NCI-H146 (cell line): ENCODE results near the gene EHMT2.
"Not testable (repeated sequence)": the region's sequence is repeated elsewhere in the genome, so short reads cannot be mapped to it uniquely, and the experiment has no call there.

Experiments used
- DNase-seq: peaks from one replicate; lab custom pipeline; 2025; lab: John Stamatoyannopoulos, UW

EHMT2 gene

DNA sequence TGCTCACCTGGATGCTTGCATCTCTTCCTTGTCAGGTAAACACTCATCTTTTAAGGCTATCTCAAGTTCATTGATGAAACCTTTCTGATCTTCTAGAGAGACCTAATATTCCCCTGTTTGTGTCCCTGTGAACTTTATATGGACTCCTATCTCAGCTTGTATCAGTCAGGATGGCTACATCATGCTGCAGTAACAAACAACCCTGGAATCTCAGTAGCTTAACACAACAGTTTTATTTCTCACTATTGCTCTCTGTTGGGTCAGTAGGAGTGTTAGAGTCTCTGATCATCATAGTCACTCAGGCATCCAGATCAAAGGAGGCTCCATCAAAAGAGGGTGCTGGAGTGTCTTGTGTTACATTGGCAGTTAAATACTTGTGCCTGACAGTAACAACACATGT is 17.9 kb upstream of the EHMT2 start:
- no peak for DNase-seq

DNA sequence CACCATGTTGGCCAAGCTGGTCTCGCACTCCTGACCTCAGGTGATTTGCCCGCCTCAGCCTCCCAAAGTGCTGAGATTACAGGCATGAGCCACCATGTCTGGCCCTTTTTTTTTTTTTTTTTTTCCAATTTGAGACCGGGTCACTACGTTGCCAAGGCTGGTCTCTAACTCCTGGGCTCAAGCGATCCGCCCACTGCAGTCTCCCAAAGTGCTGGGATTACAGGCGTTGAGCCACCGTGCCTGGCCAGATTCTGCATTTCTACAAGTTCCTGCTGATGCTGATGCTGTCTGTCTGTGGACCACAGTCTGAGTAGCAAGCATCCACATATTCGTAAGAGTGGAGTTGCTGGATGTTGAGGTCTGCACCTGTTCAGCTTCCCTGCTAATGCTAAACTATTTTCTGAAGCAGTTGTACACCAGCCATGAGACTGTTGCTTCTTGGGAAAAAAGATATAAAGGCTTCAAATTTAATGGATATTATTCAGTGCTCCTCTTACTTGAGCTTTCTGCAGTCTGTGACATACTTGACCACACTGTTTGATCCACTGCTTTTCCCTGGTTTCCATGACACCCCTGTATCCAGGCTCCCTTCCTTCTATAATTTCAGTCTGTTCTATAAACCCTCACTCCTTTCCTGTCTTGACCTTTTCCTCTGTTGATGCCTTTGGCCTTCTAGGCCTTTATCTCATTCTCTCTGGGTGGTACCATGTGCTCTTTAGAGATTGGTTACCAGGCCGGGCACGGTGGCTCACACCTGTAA is 14.5 kb upstream of the EHMT2 start:
- no peak for DNase-seq

DNA sequence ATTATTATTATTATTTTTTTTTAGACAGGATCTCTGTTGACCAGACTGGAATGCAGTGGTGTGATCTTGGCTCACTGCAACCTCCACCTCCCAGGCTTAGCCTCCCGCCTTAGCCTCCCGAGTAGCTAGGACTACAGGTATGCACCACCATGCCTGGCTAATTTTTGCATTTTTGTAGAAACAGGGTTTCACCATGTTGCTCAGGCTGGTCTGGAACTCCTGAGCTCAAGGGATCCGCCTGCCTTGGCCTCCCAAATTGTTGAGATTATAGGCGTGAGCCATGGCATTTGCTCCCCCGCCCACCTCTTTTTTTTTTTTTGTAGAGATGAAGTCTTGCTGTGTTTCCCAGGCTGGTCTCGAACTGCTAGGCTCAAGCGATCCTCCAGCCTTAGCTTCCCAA is 11.8 kb upstream of the EHMT2 start:
- not testable (repeated sequence) for DNase-seq

DNA sequence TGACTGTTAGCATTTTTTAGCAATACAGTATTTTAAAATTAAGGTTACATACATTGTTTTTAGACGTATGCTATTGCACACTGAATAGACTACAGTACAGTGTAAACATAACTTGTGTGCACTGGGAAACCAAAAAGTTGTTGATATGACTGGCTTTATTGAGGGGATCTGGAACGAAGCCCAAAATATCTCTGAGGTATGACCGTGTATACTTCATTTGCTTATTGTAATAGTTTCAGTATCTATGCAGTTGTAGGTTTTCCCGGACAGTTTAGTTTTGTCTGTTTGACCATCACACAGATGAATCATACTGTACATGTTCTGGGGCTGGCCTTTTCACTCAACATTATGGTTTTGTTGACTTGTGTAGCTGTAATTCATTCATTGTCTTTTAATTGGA is 11.3 kb upstream of the EHMT2 start:
- DNase-seq = no peak

DNA sequence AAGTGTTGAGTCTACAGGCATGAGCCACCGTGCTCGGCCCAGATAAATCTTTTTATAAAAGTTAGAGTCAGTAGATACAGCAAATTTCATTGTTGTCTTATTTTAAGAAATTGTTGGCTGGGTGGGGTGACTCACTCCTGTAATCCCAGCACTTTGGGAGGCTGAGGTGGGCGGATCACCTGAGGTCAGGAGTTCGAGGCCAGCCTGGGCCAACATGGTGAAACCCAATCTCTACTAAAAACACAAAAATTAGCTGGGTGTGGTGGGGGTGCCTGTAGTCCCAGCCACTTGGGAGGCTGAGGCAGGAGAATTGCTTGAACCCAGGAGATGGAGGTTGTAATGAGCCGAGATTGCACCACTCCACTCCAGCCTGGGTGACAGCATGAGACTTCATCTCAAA is 10.8 kb upstream of the EHMT2 start:
- DNase-seq = not testable (repeated sequence)

DNA sequence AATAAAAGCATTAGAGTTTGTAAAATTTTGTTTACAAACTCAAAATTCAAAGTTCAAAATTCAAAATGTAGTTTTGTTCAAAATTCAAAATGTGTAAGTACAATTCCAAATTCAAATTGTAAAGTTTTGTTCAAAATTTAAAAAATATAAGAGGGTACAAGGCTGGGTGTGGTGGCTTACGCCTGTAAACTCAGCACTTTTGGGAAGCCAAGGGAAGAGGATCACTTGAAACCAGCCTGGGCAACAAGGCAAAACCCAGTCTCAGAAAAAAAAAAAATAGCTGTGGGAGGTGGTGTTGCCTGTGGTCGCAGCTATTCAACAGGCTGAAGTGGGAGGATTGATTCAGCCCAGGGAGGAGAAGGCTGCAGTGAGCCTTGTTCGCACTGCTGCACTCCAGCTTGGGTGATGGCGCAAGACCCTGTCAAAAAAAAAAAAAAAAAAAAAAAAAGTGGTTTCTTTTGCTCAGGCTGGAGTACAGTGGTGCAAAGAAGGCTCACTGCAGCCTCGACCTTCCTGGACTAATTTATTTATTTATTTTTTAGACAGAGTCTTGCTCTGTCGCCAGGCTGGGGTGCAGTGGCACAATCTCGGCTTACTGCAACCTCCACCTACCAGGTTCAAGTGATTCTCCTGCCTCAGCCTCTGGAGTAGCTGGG is 9.8 kb upstream of the EHMT2 start:
- no peak for DNase-seq

DNA sequence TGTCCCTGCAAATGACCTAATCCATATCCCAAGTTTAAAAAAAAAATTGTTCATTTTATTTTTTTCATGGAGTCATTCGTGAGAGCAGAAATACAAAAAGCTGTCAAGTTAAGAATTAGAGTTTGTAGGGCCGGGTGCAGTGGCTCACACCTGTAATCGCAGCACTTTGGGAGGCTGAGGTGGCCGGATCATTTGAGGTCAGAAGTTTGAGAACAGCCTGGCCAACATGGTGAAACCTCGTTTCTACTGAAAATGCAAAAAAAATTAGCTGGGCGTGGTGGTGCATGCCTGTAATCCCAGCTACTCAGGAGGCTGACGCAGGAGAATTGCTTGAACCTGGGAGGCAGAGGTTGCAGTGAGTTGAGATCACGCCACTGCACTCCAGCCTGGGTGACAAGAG is 9.2 kb upstream of the EHMT2 start:
- not testable (repeated sequence) for DNase-seq

DNA sequence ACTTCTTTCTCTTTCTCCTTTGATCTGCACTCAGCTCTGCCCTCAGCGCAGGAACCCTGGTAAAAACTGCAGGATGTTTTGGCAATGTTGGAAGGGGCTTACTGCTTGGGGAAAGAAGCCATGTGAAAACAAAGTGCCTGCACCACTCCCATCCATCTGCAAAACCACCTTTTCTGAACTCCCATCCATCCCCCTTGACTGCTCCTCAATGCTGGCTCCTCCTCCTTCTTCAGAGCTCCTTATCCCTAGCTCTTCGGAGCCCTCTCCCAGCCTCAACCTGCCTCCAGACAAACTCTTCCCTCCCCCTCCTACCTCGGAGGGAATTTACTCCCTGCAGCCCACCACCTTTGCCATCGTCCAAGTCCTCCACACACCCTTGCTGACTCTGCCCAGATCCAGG is 8.6 kb upstream of the EHMT2 start:
- DNase-seq = no peak

DNA sequence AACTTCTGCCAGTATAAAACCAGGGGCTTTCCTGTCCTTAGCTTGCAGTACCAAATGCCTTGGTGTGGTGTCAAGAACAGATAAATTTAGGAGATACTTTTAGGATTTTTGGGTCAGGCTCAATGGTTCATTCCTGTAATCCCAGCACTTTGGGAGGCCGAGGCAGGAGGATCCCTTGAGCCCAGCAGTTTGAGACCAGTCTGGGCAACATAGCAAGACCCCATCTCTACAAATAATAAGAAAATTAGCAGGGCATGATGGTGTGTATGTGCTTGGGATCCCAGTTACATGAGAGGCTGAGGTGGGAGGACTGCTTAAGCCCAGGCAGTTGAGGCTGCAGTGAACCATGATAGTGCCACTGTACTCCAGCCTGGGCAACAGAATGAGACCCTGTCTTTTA is 7.5 kb upstream of the EHMT2 start:
- DNase-seq = no peak

DNA sequence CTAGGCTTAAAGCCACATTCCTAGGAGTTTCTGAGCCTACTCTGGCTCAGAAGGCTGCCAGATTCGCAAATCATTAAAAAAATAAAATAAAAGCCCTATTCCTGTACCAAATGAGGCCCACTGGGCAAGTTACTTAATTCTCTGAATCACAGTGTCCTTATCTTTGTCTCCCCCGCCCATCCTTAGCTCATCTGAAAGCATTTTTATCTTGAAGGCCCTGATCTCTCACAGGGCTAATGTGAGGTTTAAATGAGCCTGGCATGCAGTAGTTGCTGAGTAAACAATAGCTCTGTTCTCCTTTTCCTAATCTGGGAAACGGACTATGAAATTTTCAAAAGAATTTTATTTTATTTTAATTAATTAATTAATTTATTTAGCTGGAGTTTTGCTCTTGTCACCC is 6.5 kb upstream of the EHMT2 start:
- DNase-seq = no peak

DNA sequence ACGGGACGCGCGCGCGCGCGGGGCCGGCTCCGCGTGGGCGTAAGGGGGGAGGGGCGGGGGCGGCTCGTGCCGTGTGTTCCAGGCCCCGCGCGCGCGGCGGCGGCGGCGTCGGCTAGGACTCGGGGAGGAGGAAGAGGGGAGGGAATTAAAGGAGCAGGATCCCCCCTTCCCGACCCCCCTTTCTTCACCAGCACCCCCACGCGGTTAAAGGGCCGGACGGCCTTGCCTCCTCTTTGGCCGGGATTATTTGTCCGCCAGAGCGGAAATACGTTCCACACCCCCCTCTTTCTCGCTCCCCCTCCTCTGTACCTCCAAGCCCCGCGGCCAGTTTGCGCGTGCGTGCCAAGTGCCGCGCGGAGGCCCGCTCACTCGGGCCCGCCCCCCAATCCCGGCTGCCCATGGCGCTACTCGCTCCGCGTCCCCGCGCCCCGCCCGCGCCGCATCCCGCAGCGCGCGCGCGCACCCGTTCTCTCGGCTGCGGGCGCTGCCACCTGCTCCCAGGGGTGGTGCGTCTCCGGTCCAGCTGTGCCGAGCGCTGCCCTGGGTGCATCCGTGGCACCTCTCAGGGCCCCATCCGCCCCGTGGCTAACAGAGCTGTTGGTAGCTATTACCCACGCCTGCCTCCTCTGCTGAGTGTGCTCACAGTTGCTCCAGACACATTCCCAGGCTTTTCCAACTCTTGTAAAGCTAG is 4.6 kb upstream of the EHMT2 start, which contains the start of gene ZBTB12:
ZBTB12 (minus strand) TSS at position 134 of the 691 bp plus-strand sequence. CDS start 781 bp downstream, outside the sequence.
- peak; percentile 97 for DNase-seq

DNA sequence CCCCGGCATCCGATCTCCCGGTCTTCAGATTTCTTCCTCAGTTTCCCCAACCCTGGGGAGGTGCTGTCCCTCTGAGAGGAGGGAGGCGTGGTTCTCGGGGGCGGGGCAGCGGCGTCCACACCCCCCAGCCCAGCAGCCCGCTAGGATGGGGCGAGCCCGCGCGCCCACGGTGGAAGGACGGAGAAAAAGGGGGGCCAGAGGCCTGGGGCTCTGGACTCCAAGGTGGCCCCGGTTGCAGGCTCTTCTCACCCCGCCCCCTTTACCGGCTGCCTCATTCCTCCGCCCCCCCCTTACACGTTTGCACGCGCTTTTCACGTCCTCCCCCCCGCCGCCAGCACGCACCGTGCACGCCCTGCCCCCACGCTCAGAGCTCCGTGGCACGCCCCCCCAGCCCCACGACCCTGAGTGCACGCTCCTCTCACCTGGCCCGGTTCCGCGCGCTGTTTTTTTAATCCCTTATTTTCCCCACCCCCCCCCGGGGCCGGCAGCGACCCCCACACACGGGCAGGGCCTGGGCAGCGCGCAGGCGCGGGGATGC is 4.0 kb upstream of the EHMT2 start:
- peak; percentile 67 for DNase-seq

DNA sequence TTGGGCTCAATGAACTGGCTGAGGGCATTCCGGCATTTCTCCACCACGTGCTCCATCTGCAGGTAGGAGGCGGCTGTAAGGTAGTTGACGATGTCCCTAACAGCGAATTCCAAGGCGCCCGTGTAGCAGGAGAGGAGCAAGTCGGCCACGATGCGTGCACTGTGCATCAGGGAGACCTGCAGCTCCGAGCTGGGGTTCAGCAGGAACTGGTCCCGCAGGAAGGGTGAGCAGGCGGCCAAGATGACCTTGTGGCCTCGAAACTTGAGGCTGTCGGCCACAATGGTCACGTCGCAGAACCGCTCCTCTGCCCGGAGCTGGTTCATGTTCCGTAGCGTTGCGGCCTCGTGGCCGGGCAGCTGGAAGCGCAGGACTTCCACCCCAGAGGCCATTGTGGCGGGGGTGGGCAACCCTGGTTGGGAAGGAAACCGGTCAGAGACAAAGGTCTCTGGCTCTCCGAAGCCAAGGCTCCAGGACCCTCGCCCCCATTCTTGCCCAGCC is 3.5 kb upstream of the EHMT2 start:
- no peak for DNase-seq

DNA sequence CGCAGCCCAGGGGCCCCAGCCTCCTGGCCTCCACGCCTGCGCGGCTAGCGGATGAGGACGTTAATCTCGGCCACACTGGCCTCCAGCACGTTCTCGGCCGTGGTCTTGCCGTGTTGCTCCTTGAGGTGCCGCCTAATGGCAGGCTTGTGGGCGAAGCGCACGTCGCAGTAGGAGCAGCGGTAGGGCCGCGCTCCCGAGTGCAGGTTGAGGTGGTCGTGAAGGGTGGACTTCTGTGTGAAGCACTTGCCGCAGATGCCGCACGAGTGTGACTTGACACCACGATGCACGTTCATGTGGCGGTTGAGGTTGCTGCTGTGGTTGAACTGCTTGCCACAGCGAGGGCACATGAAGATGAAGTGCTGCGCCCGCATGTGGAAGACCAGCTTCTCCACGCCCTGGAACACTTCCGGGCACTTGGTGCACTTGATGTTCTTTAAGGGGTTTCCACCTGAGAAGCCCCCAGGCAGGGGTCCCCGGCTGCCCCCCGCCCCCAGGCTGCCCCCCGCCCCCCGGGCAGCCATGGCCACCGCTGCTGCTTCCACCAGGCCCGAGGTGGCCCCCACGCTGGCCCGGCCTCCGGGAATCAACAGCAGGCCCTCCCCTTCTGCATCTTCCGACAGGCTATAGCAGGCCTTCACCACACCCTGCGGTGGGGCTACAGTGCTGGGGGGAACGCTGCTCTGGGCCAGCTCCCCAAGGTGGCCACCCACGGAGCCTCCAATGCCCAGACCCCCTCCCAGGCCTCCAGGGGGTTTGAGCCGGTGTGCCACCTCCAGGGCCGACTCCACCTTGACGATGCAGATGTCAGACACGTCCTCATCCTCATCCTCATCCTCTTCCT is 2.6 kb upstream of the EHMT2 start:
- no peak for DNase-seq

DNA sequence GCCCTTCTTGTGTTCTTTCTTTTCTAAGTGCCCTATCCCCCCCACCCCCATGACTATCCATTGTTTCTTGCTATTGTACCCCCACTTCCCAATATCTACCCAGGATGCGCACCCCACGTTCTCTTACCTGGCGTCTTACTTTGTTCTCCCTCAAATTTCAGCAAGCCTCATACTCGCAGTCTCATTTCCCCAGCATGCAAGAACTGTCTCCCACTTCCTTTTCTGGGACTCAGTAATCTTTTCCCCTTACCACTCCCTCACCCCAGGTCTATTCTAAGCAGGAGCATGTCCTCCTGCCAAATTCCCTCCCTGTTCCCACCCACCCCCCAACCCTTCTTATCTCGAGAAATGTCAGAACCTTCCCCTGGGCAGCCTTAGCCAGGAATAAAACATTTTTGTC is 1.7 kb upstream of the EHMT2 start:
- no peak for DNase-seq

DNA sequence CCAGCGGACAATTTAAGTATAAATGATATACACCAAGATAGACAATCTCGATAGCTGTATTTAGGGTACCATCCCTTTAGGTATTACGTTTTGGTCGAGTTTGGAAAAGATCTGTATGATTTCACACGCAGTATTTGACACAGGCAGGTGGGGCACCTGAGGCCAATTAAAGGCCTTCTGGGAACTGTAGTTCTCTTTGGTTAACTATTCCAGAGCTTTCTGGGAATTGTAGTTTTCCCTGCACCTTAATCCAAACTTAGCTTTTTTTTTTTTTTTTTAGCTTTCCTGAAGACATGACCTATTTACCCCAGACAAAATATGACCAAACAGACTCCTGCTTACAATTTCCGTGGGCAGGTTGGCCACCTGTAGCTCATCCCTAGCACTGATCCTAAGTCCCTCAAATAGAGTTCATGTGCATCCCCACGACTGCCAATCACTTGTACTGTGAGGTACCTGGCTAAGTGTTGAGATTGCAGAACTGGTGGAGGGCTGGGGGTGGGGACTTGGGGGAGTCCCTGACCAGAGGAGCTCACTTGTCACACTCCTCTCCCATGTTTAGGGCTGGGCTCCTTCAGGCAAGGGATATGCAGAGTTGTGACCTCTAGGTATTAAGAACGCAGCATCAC is 999 bp upstream of the EHMT2 start:
- peak; percentile 67 for DNase-seq

DNA sequence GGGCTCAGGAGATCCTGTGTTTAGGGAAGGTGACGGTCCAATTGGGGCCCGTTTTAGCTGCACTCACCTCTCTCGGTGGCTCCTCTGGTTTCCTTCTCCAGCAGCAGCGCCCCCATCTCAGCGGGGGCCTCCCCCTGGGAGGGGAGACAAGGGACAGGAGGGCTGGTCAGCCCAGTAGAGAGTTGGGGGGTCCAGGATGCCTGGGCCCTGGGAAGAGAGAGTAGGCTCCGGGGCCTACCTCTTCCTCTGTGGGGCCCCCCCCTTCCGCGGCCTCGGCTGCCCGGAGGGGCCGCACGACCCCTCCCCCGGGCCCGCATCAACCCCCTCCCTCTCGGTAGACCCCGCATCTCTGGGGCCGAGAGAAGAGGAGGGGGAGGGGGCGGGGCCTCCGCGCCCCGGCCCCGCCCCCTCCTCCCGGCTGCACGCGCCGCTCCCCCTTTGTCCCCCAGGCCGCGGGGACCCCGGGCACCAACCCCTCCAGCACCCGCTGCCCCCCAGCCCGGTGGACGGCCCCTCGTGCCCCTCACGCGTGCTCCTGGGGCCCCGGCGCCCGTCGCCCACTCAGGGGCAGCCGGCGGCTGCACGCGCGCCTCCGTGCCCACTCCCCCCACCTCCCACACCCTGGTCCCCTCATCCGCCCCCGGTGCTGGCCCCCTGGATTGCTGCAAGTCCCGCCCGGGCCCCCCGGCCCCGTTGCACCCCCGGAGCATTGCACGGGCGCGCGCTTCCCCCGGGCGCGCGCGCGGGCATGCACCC is 464 bp downstream of the EHMT2 start:
- no peak for DNase-seq

DNA sequence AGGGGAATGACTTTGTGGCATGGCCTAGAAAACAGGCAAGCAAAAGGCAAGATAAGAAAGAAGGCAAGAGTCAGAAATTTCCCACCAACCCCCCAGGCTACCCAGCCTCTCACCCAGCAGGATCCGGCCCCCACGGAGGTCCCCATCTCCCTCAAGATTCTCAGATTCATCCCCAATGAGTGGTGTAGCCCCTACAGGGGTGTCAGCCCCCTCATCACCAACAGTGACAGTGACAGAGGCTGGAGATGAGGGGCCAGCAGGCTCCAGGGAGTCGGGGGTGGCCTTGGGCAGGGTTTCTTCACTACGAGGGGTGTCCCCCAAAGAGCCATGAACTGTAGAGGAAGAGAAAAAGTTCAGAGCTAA is 1.0 kb downstream of the EHMT2 start:
- no peak for DNase-seq

DNA sequence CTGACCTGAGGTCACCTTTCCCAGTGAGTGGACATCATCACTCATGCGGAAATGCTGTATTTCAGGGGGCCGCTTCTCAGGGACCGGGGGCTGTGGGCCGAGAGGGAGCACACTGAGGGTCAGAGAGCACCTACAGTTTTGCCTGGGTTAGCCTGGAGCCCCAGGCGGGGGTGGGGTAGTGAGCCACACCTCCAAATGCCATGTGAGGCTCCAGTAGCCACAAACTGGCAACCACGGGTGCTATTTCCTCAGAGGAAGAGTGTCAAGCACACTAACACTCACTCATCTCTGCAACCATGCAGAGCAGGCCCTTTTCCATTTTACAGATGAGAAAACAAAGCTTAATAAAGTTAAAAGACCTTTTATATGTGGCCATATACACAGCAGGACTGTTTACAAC is 4.7 kb downstream of the EHMT2 start:
- DNase-seq = no peak

DNA sequence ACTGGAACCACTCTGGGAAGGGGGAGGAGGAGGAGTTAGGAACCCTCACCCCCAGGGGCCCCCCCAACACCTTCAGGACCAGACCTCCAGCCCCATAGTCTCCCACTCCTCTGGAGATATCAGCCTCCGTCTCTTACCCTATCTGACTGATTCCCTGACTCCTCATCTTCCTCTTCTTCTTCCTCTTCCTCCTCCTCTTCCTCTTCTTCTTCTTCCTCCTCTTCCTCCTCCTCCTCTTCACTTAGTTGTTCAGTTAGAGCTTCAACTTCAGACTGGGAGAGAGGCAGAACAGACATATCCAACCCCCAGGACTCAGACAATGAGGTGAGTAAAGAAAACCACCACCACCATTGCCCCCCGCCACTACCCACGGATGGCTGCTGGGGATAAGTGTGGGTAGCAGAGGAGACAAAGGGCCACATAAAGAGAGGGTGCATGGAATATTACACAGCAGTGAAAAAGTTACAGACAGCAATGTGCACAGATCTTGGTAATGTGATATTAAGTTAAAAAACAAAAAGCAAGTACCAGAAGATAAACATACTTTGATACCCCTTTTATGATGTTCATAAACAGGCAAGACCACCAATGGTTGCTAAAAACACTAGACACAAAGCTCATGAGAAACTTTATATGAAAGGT is 8.0 kb downstream of the EHMT2 start:
- DNase-seq = no peak
